PC-9 (cell line): ENCODE data around the gene VCAN. TPM values are rescaled to one million over a fixed set of nuclear protein-coding genes. Genes with fewer than 3 reads are reported as not detected.
A peak's percentile ranks its signal among the peaks of the same experiment; 100 is the strongest.

Experiments
- BruUV-seq: library from RNA; stranded (reverse); fragments of 400-500 nt; replicated peaks from 2 replicates; lab custom pipeline; 2021; lab: Mats Ljungman, UMichigan
- CTCF ChIA-PET: fragments of 300-600 bp; sonication (Branson Sonifier 250); formaldehyde crosslinking; loops from one replicate; lab custom pipeline; 2022; ENCODE audit warnings: antibody characterized with exemption; lab: Charles Lee
- POLR2A ChIA-PET: fragments of 300-600 bp; sonication (Branson Sonifier 250); formaldehyde crosslinking; loops from one replicate; lab custom pipeline; 2022; ENCODE audit warnings: antibody characterized with exemption; ENCODE audit not compliant: unreplicated experiment; lab: Charles Lee
- DNase-seq, 2 experiments: peaks; one replicate each; pipeline versions ENCODE4 v3.0.0 to v3.0.0-alpha.2; 2015 to 2022; ENCODE audit warnings: mixed read lengths in 1 of 2
- H2AFZ ChIP-seq: fragments of 200-600 bp; sonication (generic); 2 replicates; pipeline ENCODE4 v1.8.1; 2017; ENCODE audit warnings: antibody characterized with exemption
- H3F3A ChIP-seq: fragments of 200-600 bp; sonication (generic); 2 replicates; pipeline ENCODE4 v1.8.1; 2017; ENCODE audit warnings: antibody characterized with exemption, mild to moderate bottlenecking, low read depth; ENCODE audit not compliant: insufficient read depth
- H3K27ac ChIP-seq: fragments of 200-600 bp; sonication (generic); 2 replicates; pipeline ENCODE4 v1.6.1; 2016; ENCODE audit warnings: mixed run types
- H3K27me3 ChIP-seq: fragments of 200-600 bp; sonication (generic); 2 replicates; pipeline ENCODE4 v1.6.1; 2016; ENCODE audit warnings: low read depth, mixed run types; ENCODE audit not compliant: insufficient read depth
- H3K36me3 ChIP-seq: fragments of 200-600 bp; sonication (generic); 2 replicates; pipeline ENCODE4 v1.6.1; 2016; ENCODE audit warnings: low read depth, mixed run types
- H3K4me1 ChIP-seq: fragments of 200-600 bp; sonication (generic); replicated peaks from 2 replicates; pipeline ENCODE4 v1.6.1; 2016; ENCODE audit warnings: mixed run types; ENCODE audit not compliant: insufficient read depth
- H3K4me2 ChIP-seq: fragments of 200-600 bp; sonication (generic); 2 replicates; pipeline ENCODE4 v1.6.1; 2017; ENCODE audit warnings: mixed run types
- H3K4me3 ChIP-seq: fragments of 200-600 bp; sonication (generic); 2 replicates; pipeline ENCODE4 v1.6.1; 2016; ENCODE audit warnings: mixed run types
- H3K79me2 ChIP-seq: fragments of 200-600 bp; sonication (generic); 2 replicates; pipeline ENCODE4 v1.6.1; 2017; ENCODE audit warnings: low read depth, mixed run types
- H3K9me2 ChIP-seq: fragments of 200-600 bp; sonication (generic); 2 replicates; pipeline ENCODE4 v1.8.1; 2017; ENCODE audit warnings: mild to moderate bottlenecking; ENCODE audit not compliant: insufficient read depth
- H3K9me3 ChIP-seq: fragments of 200-600 bp; sonication (generic); 2 replicates; pipeline ENCODE4 v1.8.1; 2016; ENCODE audit warnings: low read depth; ENCODE audit not compliant: insufficient read depth
- H4K20me1 ChIP-seq: fragments of 200-600 bp; sonication (generic); 2 replicates; pipeline ENCODE4 v1.8.1; 2017; ENCODE audit not compliant: insufficient read depth
- CTCF ChIP-seq: fragments of 200-600 bp; sonication (generic); conservative IDR thresholded peaks from 2 replicates; pipeline ENCODE4 v1.6.1; 2017; ENCODE audit warnings: mixed run types, antibody characterized with exemption, mild to moderate bottlenecking, moderate library complexity
- EZH2 ChIP-seq: fragments of 200-600 bp; sonication (generic); IDR thresholded peaks from 2 replicates; pipeline ENCODE4 v1.8.0; 2017; ENCODE audit warnings: antibody characterized with exemption, low read depth
- intact Hi-C: fragments of 100-400 bp; cut with micrococcal nuclease; formaldehyde crosslinking; loops from one replicate; pipeline ENCODE4 v1.10.0; 2022; ENCODE audit not compliant: unreplicated experiment
- total RNA-seq: library from RNA; stranded (reverse); gene quantifications from 2 replicates; pipeline ENCODE4 v1.2.3, GENCODE V29; 2021

Gene VCAN
- total RNA-seq, 1 experiment from 2014 or later, result 0.28 TPM

GRCh38 chr5:83428126-83428525 is 43.4 kb upstream of the VCAN start:
- H3K4me1 ChIP-seq, result no peaks in the 10 kb centered on the region
- no peak for DNase-seq
- no TSS peak for BruUV-seq
- H4K20me1 ChIP-seq, result no peaks in the 10 kb centered on the region
- no peaks in the 10 kb centered on the region for H3K9me2 ChIP-seq
- no peaks in the 10 kb centered on the region for H3K27me3 ChIP-seq
- POLR2A ChIA-PET, result no interaction called here
- no peak overlapping the region for H3K4me3 ChIP-seq
- H3K36me3 ChIP-seq, result no peaks in the 10 kb centered on the region
- CTCF ChIA-PET, result no interaction called here
- H3K9me3 ChIP-seq, result no peaks in the 10 kb centered on the region
- no peak overlapping the region for H2AFZ ChIP-seq
- TF ChIP-seq EZH2 (no peak), CTCF (no peak)
- H3K27ac ChIP-seq, result no peak overlapping the region
- H3K4me2 ChIP-seq, result no peak overlapping the region
- no peaks in the 10 kb centered on the region for H3F3A ChIP-seq
- no peaks in the 10 kb centered on the region for H3K79me2 ChIP-seq
- intact Hi-C loops, result no loop called here

- no peak for DNase-seq
- Histone ChIP-seq H3K9me3 (no peaks in the 10 kb centered on the region), H3K4me1 (no peaks in the 10 kb centered on the region), H2AFZ (no peak overlapping the region), H3K9me2 (no peaks in the 10 kb centered on the region), H3K79me2 (no peaks in the 10 kb centered on the region), H4K20me1 (no peaks in the 10 kb centered on the region), H3K27me3 (no peaks in the 10 kb centered on the region), H3F3A (no peaks in the 10 kb centered on the region), H3K4me2 (no peak overlapping the region), H3K27ac (no peak overlapping the region), H3K4me3 (no peak overlapping the region), H3K36me3 (no peaks in the 10 kb centered on the region)
- no TSS peak for BruUV-seq
- intact Hi-C loops, result no loop called here
- POLR2A ChIA-PET, result no interaction called here
- CTCF ChIA-PET, result no interaction called here
- TF ChIP-seq CTCF (no peak), EZH2 (no peak)
These were observed 42.7 kb upstream of the VCAN start for GRCh38 chr5:83428890-83429289.

GRCh38 chr5:83430130-83431010 is 41.2 kb upstream of the VCAN start:
- Histone ChIP-seq H3K4me1 (no peaks in the 10 kb centered on the region), H3K36me3 (no peaks in the 10 kb centered on the region), H2AFZ (no peak overlapping the region), H3K27ac (no peak overlapping the region), H4K20me1 (no peaks in the 10 kb centered on the region), H3K9me3 (no peaks in the 10 kb centered on the region), H3K4me3 (no peak overlapping the region), H3K79me2 (no peaks in the 10 kb centered on the region), H3K27me3 (no peaks in the 10 kb centered on the region), H3K4me2 (no peak overlapping the region), H3K9me2 (no peaks in the 10 kb centered on the region), H3F3A (no peaks in the 10 kb centered on the region)
- CTCF ChIA-PET, result no interaction called here
- intact Hi-C loops, result loop anchor here (5.0 kb wide), 2 partner anchors 788 to 1078 kb away; no protein-coding TSS in a partner anchor
- no TSS peak for BruUV-seq
- POLR2A ChIA-PET, result no interaction called here
- TF ChIP-seq EZH2, result no peak
- peak; percentile 82 for TF ChIP-seq CTCF
- DNase-seq, result peak in 1 of 2 experiments; percentile 30
